ENCODE measurements around the gene ADK.
"Not testable (repeated sequence)": the region's sequence is repeated elsewhere in the genome, so short reads cannot be mapped to it uniquely, and the experiment has no call there.

Gene ADK

DNA sequence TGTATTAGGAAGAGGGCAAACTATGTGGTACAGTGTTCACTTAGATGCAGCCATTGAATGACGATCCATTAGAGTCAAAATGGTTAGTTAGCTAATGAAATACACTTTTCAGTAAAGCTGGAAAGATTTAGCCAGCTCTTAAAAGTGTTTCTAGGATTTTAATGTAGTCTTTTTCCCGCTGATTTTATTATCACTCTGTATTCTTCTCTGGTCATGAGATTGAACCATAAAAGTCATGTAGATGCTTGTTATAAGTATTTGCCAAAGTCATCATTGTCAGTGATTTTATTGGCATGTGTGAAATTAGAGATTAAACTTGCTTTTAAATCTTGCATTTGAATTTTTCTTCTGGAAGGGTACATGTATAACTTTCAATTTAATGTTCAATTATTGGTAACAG lies 93.8 kb downstream of the ADK start:
- no peak for DNase-seq

DNA sequence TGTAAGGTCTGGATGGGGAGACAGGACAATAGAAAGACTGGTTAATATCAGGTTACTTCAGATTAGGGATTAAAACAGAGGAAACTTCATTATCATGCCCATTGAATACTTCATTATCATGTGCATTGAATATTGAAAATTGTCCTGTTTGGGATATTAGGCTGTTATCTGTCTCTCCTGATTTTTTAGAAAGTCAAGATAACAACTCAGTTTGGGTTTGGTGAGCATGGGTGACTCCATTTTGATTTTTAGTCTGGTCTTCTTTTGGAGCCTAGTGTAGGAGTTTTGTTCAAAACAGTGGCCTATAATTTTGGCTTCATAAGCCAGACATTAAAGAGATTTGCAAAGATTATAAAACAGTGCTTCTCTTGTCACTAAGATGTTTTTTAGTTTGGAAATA lies 95.5 kb downstream of the ADK start:
- DNase-seq: no peak

DNA sequence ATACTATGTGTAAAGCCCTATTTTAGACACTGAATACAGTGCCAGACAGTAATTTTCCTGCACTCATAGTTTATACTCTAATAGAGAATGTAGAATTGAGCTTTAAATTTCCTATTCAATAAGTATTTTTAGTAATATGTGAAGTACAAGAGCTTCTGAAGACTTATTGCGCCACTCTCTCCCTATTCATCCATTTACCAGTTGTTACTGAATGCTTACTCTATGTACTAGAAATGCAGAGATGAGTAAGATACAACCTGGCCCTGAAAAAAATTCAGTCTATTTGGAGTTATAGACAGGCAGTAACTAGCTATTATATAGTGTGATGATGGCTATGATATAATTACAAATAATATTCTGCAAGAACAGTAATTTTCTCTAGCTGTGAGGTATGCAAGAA lies 98.8 kb downstream of the ADK start:
- DNase-seq: no peak

DNA sequence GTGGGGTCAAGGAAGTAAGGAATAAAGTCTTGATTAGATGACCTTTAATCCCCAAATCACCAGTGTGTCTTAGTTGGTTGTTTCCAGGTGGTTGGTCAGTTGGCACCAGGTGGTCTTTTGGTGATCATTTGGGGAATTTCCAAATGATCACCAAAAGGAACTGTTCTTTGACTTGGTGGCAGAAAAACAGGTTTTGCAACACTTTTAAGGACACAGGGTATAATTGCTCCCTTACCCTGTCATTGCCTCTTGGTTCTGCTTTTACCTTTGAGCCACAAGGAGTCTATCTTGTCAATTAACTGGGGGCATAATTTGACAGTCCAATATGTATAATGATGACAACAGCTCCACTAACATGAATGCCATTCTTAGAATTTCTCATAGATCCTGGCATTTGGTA lies 104.2 kb downstream of the ADK start:
- no peak for DNase-seq

DNA sequence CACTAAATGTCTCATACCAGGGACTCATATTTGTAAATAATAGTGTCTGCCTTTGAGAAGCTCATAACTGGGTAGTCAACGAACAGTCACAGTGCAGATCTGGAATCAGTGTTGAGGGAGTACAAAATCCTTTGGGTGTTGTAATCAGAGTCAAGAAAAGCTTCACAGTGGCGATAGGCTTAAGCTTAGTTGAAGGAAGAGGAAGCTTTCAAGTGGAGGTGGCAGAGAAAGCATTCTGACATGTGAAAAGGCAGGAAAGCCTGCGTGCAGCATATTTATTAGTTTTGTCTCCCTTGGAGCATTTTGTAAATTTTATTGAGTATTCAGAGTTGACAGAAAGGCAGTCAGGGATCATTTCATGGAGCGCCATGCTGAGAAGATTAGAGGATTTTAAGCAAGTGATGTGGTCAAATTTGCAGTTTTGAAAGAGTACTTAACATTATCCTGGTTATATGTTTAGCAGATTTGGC lies 104.9 kb downstream of the ADK start:
- DNase-seq: no peak

DNA sequence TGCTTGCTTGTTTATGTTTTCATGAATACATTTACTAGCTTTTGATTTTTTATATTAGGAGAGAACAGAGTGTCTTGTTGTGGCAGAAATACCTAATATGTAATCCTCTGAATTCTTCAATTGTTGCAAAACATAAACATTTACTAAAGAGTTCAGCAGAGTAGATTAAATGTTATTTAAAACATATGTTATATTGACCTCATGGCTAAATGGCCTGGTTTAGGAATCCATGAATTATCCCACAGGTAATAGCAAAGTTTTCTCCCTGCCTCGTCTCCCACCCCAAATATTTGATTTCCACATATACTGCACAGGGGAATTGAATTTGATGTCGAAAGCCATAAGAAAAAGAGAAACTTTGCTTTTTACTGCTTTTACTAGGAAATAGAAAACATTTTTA lies 111.8 kb downstream of the ADK start:
- DNase-seq: no peak

DNA sequence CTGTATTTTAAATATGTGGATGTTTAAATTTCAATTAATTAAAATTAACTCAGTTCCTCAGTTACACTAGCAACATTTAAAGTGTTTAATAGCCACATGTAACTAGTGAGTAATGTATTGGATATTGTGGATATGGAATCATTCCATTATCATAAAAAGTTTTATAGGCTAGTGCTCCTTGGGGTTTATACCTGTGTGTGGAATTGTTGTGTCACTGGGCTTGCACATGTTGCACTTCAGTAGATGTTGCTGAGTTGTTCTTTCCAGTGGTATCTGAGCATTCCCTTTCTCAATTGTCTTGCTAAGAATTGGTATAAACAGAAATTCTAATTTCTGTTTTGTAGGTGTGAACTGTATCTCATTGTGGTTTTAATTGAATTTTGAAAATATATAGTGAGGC lies 113.0 kb downstream of the ADK start:
- DNase-seq: no peak

DNA sequence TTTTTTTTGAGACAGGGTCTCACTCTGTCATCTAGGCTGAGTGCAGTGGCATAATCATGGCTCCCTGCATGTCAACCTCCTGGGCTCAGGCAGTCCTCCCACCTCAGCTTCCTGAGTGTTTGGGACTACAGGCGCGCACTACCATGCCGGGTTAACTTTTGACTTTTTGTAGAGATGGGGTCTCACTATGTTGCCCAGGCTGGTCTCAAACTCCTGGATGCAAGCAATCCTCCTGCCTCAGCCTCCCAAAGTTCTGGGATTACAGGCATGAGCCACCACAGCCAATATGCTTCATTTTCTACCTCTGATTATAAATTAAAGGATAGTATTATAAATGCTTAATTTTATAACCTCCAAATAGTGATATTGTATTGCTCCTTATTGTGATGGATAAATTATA lies 121.3 kb downstream of the ADK start:
- DNase-seq: no peak

DNA sequence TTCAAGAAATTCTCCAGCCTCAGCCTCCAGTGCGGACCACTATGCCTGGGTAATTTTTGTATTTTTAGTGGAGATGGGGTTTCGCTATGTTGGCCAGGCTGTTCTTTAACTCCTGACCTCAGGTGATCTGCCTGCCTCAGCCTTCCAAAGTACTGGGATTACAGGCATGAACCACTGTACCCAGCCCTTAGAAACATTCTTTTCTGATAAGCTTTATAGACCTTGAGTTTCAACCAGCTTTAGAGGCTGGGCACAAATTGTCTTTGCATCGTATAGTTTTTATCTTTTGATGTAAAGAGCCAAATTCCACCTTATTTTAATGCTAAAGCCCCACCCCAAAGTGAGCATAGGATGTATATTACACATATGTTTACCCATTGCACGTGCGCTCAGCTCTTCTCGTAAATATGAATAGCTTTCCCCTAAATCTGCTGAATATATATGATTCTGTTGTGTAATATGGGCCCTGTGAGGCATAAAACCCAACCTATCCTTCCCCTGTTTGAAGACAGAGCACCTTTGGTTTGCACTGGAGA lies 124.8 kb downstream of the ADK start:
- no peak for DNase-seq

DNA sequence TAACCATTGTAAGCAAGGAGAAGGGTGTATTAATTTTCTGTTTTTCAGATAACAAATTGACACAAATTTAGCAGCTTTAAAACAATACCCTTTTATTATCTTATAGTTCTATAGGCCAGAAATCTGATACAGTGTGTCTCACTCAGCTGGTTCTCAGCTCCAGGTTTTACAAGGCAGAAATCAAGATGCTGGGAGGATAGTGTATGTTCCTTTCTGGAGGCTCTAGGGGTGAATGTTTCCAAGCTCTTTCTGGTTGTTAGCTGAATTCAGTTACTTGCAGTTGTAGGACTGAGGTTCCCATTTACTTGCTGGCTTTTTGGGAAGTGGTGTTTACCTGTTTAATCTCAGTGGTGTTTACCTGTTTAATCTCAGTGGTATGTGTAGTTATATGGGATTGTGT lies 125.4 kb downstream of the ADK start:
- no peak for DNase-seq

DNA sequence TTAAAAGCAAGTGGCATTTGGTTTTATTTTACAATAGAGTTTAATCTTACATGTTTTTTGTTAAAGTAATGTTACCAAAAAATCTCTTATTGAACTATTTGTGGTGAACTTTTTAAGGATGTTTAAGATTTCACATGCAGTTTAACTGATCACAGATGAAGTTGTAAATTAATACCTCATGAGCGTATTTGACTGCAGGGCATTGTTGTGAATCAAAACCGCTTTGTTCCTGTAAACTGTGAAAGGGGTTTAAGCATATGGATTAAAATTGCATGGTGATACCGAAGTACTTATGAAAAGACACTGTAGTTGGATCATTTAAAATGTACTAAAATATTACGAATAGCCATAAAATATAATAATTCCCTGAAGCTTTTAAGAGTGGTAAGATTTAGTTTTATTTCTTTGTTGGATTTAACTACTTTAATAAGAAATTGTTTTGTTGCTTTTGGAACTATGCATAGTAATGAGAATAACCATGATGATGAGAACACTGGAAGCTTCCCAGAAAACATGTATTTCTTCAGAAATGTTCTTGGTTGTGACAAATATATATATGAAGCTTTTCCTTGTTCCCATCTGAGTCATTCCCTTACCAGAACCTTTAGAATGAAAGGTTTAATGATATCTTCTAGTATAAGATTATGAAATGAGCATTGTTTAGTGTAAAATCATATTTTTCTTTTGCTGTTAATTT lies 131.3 kb downstream of the ADK start:
- no peak for DNase-seq

DNA sequence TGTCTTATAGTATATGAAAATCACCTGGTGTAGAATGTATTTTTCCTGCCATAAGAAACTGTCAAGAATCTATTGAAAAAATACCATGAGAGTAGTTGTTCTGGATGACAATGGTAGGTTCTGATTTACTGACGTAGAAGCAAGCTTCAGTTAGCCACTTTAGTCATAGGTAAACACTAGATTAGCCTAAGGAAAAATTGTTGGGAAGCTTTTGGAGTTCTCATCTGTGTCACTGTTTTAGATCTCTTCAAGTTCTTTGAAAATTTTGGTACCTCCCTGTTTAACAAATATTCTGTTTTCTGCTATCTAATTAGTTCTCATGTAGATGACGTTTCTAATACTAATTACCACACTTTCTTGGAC lies 131.8 kb downstream of the ADK start:
- no peak for DNase-seq

DNA sequence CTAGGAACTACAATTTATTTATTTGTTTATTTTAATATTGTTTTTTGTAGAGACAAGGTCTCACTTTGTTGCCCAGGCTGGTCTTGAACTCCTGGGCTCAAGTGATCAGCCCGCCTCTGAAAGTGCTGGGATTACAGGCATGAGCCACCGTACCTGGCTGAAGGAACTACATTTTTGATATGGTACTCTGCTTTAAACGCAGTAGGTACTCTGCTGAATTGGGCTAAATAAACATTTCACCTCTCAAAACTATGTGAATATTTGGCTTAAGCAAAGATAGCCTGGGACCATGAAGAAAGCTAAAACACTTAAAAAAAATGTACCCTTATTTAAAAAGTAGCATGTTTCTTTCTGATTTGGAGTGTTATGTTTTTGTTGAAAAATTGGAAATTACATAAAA lies 138.2 kb downstream of the ADK start:
- DNase-seq: no peak

DNA sequence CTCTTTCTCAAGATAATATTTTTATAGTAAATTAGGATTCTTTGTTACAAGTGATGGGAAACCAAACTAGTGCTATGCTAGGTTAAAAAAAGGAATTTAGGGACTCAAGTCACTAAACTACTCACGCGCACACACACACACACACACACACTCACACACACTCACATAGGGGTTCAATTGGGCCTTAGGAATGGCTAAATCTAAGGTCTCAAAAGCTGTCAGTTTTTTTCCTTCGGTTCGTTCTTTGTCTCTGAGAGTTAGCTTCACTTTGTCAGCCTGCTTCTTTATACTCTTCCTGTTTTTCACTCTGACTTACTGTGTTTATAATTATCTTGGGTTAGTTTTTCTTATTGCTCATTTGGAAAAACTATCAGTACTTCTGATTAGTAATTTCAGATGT lies 138.9 kb downstream of the ADK start:
- no peak for DNase-seq

DNA sequence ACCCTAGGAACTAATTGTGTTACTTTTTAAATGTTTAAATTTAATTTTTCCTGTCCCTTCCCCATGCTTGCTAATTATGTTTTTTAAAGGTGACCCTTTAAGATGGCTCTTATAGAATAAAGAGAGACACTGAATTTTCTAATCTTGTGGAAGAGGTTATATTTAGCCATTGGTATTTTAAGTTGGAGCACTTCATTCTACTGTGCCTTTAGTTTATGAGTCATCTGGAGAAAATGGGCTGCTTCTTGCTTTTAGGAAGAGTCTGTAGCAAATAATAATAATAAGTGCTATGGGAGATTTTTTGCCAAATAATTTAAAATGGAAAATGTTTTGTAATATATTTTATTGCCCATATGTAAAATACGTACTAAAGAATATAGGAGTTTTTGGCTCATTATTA lies 139.7 kb downstream of the ADK start:
- no peak for DNase-seq

DNA sequence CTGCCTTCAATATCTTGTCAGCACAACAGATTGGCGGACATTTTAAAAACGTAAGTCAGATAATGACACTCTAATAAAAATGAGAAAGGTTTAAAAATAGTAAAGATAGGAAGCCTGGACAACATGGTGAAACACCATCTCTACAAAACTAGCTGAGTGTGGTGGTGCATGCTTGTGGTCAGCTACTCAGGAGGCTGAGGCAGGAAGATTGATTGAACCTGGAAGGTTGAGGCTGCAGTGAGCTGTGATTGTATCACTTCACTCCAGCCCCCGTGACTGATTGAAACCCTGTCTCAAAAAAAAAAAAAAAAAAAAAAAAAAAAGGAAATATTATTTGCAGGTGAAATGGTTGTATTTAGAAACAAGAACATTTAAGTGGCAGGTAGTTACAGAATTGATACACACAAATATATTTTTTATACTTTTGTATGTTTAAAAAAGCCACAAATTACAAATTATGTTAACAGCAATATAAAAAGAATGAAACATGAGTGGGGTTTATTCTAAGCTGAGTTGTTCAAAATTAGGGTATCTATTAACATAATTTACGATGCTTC lies 141.9 kb downstream of the ADK start:
- DNase-seq: no peak

DNA sequence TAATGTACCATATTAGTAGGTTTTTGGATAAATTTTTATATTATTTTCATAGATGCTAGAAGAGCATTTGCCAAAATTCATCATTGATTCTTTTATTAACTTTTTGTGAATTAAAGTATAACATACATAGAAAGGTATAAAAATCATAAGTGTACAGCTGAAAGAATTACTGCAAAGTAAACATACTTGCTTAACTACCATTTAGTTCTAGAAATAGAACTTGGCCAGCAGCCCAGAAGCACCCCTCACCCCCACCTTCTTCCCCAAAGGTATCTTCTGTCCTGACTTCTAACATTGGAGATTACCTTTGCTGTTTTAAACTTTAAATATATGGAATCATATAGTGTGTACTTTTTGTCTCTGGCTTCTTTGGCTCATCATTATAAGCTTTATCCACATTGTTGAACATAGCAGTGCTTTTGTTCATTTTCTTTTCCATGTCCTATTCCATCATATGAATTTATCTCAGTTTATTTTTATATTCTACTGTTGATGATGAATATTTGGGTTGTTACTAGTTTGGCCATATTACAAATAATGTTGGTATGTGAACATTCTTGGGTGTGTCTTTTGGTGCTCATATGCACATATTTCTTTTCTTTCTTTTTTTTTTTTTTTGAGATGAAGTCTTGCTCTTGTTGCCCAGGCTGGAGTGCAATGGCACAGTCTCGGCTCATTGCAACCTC lies 142.8 kb downstream of the ADK start:
- no peak for DNase-seq

DNA sequence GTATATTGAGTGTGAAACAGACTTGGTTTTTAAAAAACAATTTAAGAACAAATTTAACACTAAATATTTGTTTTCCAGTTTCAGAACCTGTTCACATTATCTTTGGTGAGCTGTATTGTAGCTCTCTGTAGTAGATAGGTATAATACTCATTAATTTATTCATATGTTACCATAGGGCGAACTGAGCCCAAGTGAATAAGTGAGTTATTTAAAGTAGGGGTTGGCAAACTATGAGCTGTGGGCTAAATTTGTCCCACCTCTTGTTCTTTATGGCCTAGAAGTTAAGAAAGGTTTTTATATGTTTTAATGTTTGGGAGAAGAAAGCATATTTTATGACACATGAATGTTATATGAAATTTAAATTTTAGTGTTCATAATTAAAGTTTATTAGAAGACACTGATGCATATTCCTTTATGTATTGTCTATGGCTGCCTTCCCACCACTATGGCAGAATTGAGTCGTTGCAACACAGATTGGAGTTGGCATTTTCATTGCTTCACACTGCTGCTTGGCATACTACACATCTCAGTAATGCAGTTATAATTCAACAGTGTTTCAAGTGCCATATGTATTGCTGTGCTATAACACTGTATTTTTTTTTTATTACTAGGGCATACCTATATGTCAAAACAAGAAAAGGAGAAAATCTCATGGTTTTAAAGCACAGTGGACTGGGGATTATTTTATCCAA lies 146.5 kb downstream of the ADK start:
- no peak for DNase-seq

DNA sequence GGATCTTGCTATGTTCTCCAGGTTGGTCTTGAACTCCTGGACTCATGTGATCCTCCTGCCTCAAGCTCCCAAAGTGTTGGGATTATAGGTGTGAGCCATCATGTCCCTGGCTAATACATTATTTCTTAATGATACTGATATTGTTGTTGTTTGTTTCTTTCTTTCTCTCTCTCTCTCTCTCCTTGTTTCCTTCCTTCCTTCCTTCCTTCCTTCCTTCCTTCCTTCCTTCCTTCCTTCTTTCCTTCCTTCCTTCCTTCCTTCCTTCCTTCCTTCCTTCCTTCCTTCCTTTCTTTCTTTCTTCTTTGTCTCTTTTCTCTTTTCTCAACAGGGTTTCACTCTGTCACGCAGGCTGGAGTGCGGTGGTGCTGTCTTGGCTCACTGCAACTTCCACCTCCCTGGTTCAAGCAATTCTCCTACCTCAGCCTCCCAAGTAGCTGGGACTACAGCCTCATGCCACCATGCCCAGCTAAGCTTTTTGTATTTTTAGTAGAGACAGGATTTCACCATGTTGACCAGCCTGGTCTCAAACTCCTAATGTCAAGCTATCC lies 149.1 kb downstream of the ADK start:
- DNase-seq: not testable (repeated sequence)

DNA sequence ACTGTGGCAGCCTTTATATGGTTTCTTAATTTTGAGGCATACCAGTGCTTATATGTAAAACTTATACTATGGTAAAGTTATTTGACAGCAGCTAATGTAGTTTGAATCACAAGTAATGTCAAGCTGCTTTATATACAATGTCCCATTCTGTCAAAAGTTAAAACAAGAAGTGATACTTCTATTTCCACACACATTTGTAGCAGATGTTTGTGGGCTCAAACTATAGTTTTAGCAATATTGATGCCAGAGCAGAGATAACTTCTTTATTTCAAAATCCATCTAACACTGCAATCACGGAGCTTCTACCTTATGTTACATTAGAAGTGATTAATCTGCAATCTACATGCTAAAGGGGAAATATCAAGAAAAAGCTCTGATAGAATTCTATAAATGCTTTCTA lies 149.6 kb downstream of the ADK start:
- DNase-seq: no peak

DNA sequence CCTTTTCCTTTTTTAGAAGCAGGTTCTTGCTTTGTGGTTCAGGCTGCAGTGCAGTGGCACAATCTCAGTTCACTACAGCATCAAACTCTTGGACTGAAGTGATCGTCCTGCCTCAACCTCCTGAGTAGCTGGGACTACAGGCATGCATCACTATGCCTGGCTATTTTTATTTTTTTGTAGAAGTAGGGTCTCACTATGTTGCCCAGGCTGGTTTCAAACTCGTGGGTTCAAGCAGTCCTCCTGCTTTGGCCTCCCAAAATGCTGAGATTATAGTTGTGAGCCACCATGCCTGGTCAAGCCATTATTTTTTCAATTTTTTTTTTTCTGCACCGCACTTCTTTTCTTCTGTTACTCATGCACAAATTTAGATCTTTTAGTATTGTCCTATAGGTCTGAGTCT lies 154.7 kb downstream of the ADK start:
- DNase-seq: no peak

DNA sequence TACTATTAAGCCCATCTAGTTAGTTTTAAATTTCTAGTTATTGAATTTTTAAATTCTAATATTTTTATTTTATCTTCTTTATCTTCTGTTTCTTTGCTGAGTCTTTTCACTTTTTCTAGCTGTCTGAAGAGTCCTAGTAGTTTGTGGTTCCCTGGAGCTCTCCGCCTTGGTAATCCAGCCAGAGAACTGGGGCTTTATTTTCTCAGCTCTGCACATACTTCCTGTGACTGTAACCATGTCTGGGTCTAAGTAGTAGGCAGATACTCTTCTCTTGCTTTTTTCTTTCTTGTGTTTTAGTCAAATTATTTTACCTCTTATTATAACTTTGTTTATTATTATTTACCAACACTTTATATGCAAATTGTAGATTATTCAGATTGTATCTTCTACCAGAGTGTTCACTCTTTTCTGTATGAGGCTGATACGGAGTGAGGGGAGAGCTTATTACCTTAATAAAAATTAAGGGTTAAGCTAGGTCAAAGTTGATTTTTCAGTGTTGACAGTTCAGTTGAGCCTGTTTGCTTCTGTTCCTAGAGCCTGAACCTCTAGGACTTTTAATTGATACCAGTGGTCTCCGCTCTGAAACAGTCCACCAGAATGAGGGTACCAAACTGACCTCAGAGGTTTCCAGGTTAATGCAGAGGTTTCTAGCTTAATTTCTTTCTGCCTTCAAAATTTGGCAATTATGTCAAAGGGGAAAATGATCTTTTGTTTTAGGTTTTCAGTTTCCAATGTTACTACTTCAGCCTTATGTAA lies 155.4 kb downstream of the ADK start:
- no peak for DNase-seq

All from hematopoietic multipotent progenitor cell treated with erythropoietin and hydrocortisone succinate and interleukin-3 and kit ligand, for 8 days (in vitro differentiated cells).